22Rv1 (cell line): ENCODE results near the gene OVOL2.
"Not testable (repeated sequence)": the region's sequence is repeated elsewhere in the genome, so short reads cannot be mapped to it uniquely, and the experiment has no call there.

Experiments used
- CTCF ChIP-seq: fragments of 450-650 bp; IDR thresholded peaks from 2 replicates; pipeline ENCODE4 v1.5.1; 2017; ENCODE audit warnings: mild to moderate bottlenecking
- ZFX ChIP-seq: fragments of 450-650 bp; IDR thresholded peaks from 2 replicates; pipeline ENCODE4 v1.6.1; 2017; ENCODE audit warnings: antibody characterized with exemption, borderline replicate concordance

- TF ChIP-seq CTCF, ZFX: not testable (repeated sequence)
These were observed 23.1 kb upstream of the OVOL2 start for GRCh38 chr20:18080836-18081235.
